Mesodermal cell (in vitro differentiated cells): ENCODE data around the gene ADAMTSL3.

ENCODE experiments used
- H3K27ac ChIP-seq: 2 replicates; pipeline ENCODE4 v1.7.0; 2013; ENCODE audit warnings: mild to moderate bottlenecking, low read depth, low read length, moderate library complexity; ENCODE audit not compliant: severe bottlenecking
- H3K36me3 ChIP-seq: 2 replicates; pipeline ENCODE4 v1.7.1; 2013; ENCODE audit warnings: mild to moderate bottlenecking, low read length, moderate library complexity; ENCODE audit not compliant: control insufficient read depth, insufficient read depth
- H3K4me1 ChIP-seq: one replicate; pipeline ENCODE4 v1.7.1; 2013; ENCODE audit warnings: mild to moderate bottlenecking, low read length; ENCODE audit not compliant: insufficient read depth, control insufficient read depth, poor library complexity, severe bottlenecking
- H3K4me3 ChIP-seq: 2 replicates; pipeline ENCODE4 v1.7.0; 2013; ENCODE audit warnings: low read length, control low read depth, mild to moderate bottlenecking; ENCODE audit not compliant: insufficient read depth, poor library complexity, severe bottlenecking; ENCODE audit errors: extremely low read depth
- H3K9me3 ChIP-seq: 2 replicates; pipeline ENCODE4 v1.7.1; 2013; ENCODE audit warnings: mild to moderate bottlenecking, low read length, moderate library complexity; ENCODE audit not compliant: control insufficient read depth
- WGBS, 2 experiments: methylation state at CpG; one replicate each; pipeline ENCODE4 v1.1.5; 2013; ENCODE audit warnings: missing lambda C conversion rate in 2 of 2; ENCODE audit not compliant: insufficient coverage in 2 of 2; 5-methylcytosine and 5-hydroxymethylcytosine counted together

ADAMTSL3 gene

DNA sequence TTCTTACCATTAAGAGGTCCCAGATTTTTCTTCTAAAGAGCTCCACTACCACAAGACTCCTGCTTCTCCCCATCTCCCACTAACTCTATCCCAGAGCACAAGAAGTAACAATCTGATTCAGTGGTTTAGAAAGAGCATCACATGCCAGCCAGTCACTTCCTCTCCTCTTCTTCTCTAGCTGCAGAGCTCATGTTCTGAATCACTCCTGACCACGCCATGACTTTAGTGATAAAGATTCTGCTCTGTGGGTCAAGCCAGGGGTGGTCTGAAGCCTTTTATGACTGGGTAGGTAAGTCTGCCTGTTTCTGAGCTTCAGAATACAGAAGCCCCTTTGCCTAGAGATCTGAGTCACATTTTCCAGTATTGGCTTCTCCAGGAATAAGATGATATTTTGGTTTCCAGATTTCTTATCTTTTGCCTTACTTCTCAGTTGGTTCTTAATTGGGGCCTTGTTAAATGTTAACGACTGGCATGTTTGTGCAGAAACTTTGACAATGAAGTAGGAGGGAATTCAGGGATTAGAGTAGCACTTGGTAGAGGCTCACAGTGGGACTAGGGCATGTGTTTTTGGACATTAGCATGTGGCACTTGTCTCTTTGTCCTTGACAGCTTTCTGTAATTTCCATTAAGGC, 27.6 kb upstream of the ADAMTSL3 start:
- H3K4me3 ChIP-seq: no peak overlapping the region
- no peaks in the 10 kb centered on the region for H3K4me1 ChIP-seq
- H3K27ac ChIP-seq: peak overlapping the region; percentile 18
- H3K36me3 ChIP-seq: no peaks in the 10 kb centered on the region
- H3K9me3 ChIP-seq: peaks cover 6% of the 10 kb centered on the region
- 40 to 89% methylated on average over 1 of the region's 2 CpGs for WGBS, 2 experiments

DNA sequence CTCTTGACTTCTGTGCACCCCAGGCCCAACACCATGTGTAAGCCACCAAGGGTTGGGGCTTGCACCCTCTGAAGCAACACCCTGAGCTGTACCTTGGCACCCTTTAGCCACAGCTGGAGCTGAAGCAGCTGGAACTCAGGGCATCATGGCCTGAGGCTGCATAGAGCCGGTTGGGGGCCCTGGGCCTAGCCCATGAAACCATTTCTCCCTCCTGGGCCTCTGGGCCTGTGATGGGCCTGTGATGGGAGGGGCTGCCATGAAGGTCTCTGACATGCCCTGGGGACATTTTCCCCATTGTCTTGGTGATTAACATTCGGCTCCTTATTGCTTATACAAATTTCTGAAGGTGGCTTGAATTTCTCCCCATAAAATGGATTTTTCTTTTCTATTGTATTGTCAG, 22.4 kb upstream of the ADAMTSL3 start:
- Histone ChIP-seq H3K4me3 (no peak overlapping the region), H3K4me1 (no peaks in the 10 kb centered on the region), H3K36me3 (no peaks in the 10 kb centered on the region), H3K27ac (no peak overlapping the region), H3K9me3 (peaks cover 8% of the 10 kb centered on the region)
- WGBS, 2 experiments: 80% methylated on average over 1 of the region's 2 CpGs; no CpG with 5 or more reads in 1 of the 2 experiments

DNA sequence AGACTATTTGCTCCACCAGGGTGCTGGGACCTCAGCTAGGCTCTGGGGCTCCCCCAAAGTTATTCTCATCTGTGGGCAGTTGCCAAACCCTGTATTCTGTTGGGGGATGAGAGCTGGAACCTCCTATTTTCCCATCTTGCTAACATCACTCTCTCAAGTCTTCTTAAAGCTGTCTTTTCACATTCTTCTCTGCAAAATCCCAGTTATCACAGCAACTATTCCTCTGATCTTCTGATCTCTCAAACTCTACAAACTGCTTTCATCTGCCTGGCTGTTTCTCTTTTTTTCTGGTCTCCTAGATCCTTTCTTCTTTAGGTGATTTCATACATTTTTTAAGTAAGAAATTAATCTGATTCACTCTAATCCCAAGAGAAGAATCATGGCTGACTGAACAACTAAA, 10.7 kb upstream of the ADAMTSL3 start:
- Histone ChIP-seq H3K9me3 (no peaks in the 10 kb centered on the region), H3K4me1 (no peaks in the 10 kb centered on the region), H3K36me3 (no peaks in the 10 kb centered on the region), H3K4me3 (no peak overlapping the region), H3K27ac (no peak overlapping the region)

DNA sequence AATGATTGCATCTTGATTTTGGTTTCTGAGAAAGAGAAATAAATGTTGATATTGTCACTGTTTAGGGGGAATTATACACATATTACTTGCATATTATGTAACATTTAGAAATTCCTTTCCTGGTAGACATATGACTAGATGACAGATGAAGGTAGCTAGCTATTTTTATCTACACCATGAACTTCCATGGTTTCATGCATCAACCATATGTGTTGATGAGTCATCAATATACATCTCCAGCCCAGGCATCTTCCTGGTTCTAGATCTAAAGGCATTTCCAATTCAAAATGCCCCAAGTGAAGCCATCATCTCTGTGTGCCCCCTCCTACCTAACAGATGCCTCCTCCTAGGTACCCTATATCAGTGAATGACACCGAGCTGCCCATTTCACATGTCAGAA, 9.5 kb upstream of the ADAMTSL3 start:
- Histone ChIP-seq H3K9me3 (no peaks in the 10 kb centered on the region), H3K36me3 (no peaks in the 10 kb centered on the region), H3K4me1 (no peaks in the 10 kb centered on the region), H3K27ac (no peak overlapping the region), H3K4me3 (no peak overlapping the region)
- 93 to 100% methylated on average over 1 of the region's 1 CpG for WGBS, 2 experiments

DNA sequence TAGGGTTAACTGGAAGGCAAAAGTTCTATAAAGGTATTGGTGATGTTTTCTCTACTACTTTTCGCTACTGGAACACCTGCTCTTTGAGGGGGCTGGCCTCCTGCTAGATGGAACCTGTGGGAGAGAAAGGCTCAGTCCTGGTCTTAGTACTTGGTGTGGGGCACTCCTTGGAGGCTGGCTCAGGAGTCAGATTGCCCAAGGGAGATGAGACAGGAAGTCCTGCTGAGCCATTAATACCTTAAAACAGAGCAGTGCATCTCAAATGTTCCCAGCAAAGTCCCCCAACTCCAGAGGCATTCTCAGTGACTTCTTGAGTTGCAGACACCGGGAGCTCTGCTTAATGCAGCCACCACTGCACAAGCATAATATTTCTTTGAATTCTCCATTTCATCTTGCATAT, 3.1 kb upstream of the ADAMTSL3 start:
- H3K27ac ChIP-seq: no peak overlapping the region
- WGBS, 2 experiments: 91 to 93% methylated on average over 1 to 2 of the region's 2 CpGs
- peaks cover 3% of the 10 kb centered on the region for H3K4me1 ChIP-seq
- H3K36me3 ChIP-seq: no peaks in the 10 kb centered on the region
- H3K4me3 ChIP-seq: no peak overlapping the region
- no peaks in the 10 kb centered on the region for H3K9me3 ChIP-seq

DNA sequence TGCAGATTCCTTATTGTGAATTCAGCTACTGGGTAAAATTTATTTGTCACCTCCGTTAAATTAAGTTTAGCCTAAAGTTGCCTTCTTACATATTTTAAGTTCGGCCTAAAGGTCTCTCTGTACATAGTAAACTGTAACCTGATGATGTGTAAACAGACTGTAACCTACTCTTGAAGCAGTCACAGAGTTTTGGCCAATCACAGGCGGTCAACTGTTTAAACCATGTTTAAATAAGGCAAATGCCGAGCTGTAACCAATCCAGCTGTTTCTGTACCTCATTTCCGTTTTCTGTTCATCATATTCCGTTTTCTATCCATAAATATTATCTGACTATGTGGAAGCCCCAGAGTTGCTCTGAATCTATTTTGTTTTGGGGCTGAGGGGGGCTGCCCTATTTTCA, 2.4 kb upstream of the ADAMTSL3 start:
- Histone ChIP-seq H3K4me3 (no peak overlapping the region), H3K36me3 (no peaks in the 10 kb centered on the region), H3K4me1 (peaks cover 3% of the 10 kb centered on the region), H3K27ac (no peak overlapping the region), H3K9me3 (no peaks in the 10 kb centered on the region)
- 89 to 95% methylated on average over 2 to 4 of the region's 6 CpGs for WGBS, 2 experiments

DNA sequence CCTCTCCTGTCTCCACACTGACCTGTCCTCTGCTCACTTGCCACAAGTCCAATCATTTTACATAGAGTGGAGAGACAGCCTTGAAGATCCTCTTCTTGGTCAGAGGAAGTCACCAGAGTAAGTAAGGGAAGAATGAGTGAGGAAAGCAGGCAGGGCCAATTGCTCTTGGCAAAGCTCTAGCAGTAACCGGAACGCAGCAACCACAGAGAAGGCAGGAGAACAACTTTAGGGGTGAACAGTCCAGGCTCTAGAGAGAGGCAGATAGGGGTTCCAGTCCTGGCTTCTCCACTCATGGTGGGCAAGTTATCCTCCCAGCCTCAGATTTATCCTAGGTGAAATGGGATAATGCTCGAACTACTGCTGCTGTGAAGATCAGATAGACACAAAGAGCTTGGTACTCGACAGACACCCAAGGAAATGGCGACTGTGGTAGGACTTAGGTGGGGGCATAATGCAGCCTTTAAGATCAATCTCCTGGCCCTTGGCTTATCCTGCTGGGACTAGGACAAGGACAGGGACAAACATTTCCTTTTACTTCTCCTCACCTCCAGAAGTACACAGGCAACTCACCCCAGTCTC, 1.2 kb upstream of the ADAMTSL3 start:
- Histone ChIP-seq H3K36me3 (no peaks in the 10 kb centered on the region), H3K4me1 (peaks cover 3% of the 10 kb centered on the region), H3K27ac (no peak overlapping the region), H3K9me3 (no peaks in the 10 kb centered on the region), H3K4me3 (no peak overlapping the region)
- WGBS, 2 experiments: 94 to 99% methylated on average over 5 of the region's 5 CpGs

DNA sequence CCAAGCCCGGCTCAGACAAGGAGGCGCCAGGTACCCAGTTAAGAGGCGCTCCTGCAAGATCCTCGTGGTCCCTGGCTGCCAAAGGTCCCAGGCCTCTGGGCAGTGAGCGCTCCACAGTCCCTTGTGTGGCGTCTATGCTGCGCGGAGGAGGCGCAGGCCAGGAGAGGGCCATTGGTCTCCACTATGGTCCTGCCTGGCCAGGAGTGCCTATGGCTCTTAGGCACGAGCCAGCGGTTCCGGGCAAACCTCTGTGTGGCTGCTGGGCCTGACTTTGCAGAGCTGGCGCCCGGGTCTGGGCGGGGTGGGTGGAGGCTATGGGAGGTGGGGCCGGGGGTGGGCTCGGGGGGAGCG, 660 bp upstream of the ADAMTSL3 start:
- peak overlapping the region; percentile 42 for H3K4me3 ChIP-seq
- 38 to 60% methylated on average over 9 to 12 of the region's 18 CpGs for WGBS, 2 experiments
- peaks cover 3% of the 10 kb centered on the region for H3K4me1 ChIP-seq
- H3K36me3 ChIP-seq: no peaks in the 10 kb centered on the region
- no peaks in the 10 kb centered on the region for H3K9me3 ChIP-seq
- no peak overlapping the region for H3K27ac ChIP-seq

DNA sequence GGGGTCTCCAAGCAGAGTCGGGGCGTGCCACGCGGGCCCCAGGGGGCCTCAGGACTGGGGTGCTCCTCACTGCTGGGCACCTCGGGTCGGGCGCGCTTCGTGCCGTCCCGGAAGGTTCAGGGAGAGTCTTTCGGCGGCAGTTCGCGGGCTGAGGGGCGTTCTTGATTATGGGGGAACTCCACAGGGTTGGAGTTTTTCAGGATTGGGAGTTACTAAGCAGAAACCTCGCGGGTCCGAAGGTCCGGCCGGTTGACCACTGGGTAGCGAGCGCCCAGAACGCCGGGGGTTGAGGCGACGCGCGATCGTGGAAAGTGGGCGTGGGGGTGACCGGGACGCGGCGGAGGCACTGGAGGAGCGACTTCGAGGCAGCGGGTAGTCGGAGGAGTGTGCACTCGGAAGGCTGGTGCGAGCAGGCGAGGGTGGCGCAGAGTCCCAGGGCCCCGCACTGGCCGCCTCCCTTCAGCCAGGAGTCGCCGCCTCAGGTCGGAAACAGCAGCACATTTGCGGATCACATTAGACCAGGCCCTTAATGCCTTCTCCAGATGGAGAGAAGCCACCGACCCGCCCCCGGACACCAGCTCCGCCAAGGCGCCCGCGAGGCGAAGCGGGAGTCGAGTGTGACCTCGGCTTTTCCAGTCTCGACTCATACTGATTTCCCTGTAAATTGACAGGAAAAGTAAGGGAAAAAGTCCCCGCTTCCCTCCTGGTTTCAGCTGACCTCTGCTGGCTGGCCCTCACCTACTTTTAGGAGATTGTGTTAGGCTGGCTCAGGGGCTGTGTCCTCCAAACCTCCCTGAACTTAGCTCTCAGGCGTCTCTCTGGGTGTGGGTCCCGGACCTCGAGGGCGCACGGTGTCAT, 685 bp downstream of the ADAMTSL3 start:
- no peak overlapping the region for H3K27ac ChIP-seq
- H3K9me3 ChIP-seq: no peaks in the 10 kb centered on the region
- H3K36me3 ChIP-seq: no peaks in the 10 kb centered on the region
- H3K4me1 ChIP-seq: peaks cover 3% of the 10 kb centered on the region
- peak overlapping the region; percentile 42 for H3K4me3 ChIP-seq
- WGBS, 2 experiments: 12% methylated on average over 53 to 66 of the region's 67 CpGs

DNA sequence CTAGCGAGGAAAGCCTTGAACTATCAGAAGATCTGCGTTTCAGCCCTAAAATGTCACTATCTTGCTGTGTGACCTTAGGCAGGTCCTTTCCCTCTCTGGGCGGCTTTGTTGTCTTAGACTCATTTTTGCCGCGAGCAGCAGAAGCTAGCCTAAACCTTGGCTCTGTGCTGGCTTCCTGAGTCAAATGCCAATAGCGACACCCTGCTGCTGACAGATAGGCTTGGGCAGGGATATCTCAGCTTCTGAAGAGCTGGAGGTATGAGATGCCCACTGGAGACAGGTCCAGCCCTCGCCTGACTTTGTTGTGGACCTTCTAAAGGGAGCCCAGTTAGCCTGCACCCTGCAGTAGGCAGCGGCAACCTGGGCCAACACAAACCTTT, 1.3 kb downstream of the ADAMTSL3 start:
- Histone ChIP-seq H3K4me1 (peaks cover 3% of the 10 kb centered on the region), H3K4me3 (no peak overlapping the region), H3K27ac (no peak overlapping the region), H3K9me3 (peaks cover 2% of the 10 kb centered on the region), H3K36me3 (no peaks in the 10 kb centered on the region)
- 85 to 92% methylated on average over 8 of the region's 8 CpGs for WGBS, 2 experiments

DNA sequence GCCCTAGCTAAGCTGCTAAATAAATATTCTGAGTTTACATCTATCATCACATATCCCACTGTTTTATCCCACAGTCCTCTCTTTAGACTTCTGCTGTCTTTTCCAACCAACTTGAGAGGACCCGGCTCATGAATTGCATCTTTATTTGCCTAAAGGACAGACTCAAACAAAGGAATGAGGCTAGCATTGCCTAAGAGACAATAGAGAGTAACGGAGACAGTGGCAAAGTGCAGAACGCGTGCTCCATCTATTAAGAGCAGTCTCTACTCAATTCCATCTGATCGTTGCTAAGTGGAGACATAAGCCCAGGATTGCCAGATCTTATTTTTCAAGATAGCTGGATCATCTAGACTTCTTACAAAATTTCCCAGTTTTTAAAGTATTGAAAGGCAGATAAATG, 2.3 kb downstream of the ADAMTSL3 start:
- WGBS, 2 experiments: 87 to 97% methylated on average over 4 to 5 of the region's 5 CpGs
- H3K4me1 ChIP-seq: peaks cover 3% of the 10 kb centered on the region
- H3K36me3 ChIP-seq: no peaks in the 10 kb centered on the region
- no peak overlapping the region for H3K27ac ChIP-seq
- H3K9me3 ChIP-seq: peaks cover 4% of the 10 kb centered on the region
- H3K4me3 ChIP-seq: no peak overlapping the region
